Colonic mucosa (tissue), 4 donors: ENCODE results near the gene HSP90AB1. TPM values are rescaled to one million over a fixed set of nuclear protein-coding genes. Genes with fewer than 3 reads are reported as not detected.
"Not testable (repeated sequence)": the region's sequence is repeated elsewhere in the genome, so short reads cannot be mapped to it uniquely, and the experiment has no call there.

Source experiments
- DNase-seq: peaks from one replicate; pipeline ENCODE4 v3.0.0-alpha.2; 2020
- H3K27ac ChIP-seq: fragments of 200-600 bp; one replicate; pipeline ENCODE4 v1.8.0; 2021
- H3K27me3 ChIP-seq: fragments of 200-600 bp; one replicate; pipeline ENCODE4 v1.8.0; 2021
- H3K36me3 ChIP-seq: fragments of 200-600 bp; one replicate; pipeline ENCODE4 v1.8.0; 2021
- H3K4me1 ChIP-seq: fragments of 200-600 bp; one replicate; pipeline ENCODE4 v1.8.0; 2021; ENCODE audit warnings: mild to moderate bottlenecking
- H3K4me3 ChIP-seq: fragments of 200-600 bp; one replicate; pipeline ENCODE4 v1.8.0; 2021
- H3K9ac ChIP-seq, 2 donors: one replicate each; pipeline ENCODE4 v1.7.0; 2013; ENCODE audit warnings: control low read depth in 2 of 2, low read depth in 2 of 2, low read length in 2 of 2
- H3K9me3 ChIP-seq: fragments of 200-600 bp; one replicate; pipeline ENCODE4 v1.8.0; 2021
- intact Hi-C: fragments of 100-400 bp; cut with DNase I; formaldehyde crosslinking; loops from one replicate; pipeline ENCODE4 v1.14.1; 2022
- total RNA-seq, 2 donors: library from RNA; stranded (reverse); fragmentation: NEBNext Ultra II Directional in 1 of 2; extraction: Animal tissue kit (Norgen Biotek cat#: 25700) in 1 of 2; gene quantifications; one replicate each; pipeline ENCODE4 v1.2.1, GENCODE V29; 2021
- TF ChIP-seq, protein P1 (sequence below): fragments of 200-600 bp; IDR thresholded peaks from one replicate; pipeline ENCODE4 v1.8.0; 2022; ENCODE audit warnings: antibody characterized with exemption, mild to moderate bottlenecking
- donor health status: healthy.
- donor health status: DM: no; HTN: no; CAD: no.
- donor health status: DM: no; HTN: no; CAD: no.

Gene HSP90AB1
- total RNA-seq, 2 donors from 2014 or later: 409 to 1,163 TPM

DNA sequence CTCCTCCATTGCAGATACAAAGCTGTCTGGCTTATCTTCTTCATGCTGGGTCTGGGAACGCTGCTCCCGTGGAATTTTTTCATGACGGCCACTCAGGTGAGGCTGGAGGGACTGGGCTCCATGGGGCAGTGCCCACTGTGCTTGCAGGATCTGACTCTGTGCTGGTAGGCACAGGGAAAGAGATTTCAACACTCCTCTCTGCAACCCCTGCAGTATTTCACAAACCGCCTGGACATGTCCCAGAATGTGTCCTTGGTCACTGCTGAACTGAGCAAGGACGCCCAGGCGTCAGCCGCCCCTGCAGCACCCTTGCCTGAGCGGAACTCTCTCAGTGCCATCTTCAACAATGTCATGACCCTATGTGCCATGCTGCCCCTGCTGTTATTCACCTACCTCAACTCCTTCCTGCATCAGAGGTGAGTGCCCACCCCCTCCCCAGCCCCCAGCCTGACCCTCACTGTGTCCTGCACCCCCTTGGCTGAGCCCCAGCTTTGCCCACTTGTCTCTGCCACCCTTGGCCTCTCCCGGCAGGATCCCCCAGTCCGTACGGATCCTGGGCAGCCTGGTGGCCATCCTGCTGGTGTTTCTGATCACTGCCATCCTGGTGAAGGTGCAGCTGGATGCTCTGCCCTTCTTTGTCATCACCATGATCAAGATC is 17.4 kb upstream of the HSP90AB1 start:
- H3K27ac ChIP-seq: no peak overlapping the region
- H3K36me3 ChIP-seq: no peaks in the 10 kb centered on the region
- H3K9ac ChIP-seq: no peak overlapping the region
- no peak for DNase-seq
- intact Hi-C loops: no loop called here
- H3K4me3 ChIP-seq: no peak overlapping the region
- no peaks in the 10 kb centered on the region for H3K27me3 ChIP-seq
- TF ChIP-seq, protein P1, sequence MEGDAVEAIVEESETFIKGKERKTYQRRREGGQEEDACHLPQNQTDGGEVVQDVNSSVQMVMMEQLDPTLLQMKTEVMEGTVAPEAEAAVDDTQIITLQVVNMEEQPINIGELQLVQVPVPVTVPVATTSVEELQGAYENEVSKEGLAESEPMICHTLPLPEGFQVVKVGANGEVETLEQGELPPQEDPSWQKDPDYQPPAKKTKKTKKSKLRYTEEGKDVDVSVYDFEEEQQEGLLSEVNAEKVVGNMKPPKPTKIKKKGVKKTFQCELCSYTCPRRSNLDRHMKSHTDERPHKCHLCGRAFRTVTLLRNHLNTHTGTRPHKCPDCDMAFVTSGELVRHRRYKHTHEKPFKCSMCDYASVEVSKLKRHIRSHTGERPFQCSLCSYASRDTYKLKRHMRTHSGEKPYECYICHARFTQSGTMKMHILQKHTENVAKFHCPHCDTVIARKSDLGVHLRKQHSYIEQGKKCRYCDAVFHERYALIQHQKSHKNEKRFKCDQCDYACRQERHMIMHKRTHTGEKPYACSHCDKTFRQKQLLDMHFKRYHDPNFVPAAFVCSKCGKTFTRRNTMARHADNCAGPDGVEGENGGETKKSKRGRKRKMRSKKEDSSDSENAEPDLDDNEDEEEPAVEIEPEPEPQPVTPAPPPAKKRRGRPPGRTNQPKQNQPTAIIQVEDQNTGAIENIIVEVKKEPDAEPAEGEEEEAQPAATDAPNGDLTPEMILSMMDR: no peak
- H3K4me1 ChIP-seq: peaks cover 3% of the 10 kb centered on the region
- H3K9me3 ChIP-seq: no peaks in the 10 kb centered on the region

DNA sequence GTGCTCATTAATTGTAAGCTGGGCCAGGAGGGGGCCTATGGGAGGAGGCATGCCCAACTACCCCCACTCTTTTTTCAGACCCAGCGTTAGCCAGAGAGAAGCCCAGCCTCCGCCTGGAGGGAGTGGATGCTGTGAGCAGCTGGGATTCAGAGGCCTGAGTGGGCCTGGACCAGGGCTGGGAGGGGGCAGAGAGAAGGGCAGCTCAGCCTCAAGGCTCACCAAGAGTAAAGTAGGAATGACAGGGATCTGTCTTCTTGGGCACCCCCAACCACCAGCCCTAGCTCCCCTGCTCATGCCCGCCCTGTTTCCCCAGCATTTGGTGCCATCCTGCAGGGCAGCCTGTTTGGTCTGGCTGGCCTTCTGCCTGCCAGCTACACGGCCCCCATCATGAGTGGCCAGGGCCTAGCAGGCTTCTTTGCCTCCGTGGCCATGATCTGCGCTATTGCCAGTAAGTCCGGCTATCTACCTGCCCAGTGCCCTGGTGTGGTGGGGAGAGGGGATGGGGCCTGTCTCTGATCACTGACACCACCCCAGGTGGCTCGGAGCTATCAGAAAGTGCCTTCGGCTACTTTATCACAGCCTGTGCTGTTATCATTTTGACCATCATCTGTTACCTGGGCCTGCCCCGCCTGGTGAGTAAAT is 16.7 kb upstream of the HSP90AB1 start:
- no peaks in the 10 kb centered on the region for H3K9me3 ChIP-seq
- no peaks in the 10 kb centered on the region for H3K36me3 ChIP-seq
- H3K9ac ChIP-seq: no peak overlapping the region
- DNase-seq: no peak
- no peak overlapping the region for H3K27ac ChIP-seq
- TF ChIP-seq, protein P1: no peak
- no peaks in the 10 kb centered on the region for H3K27me3 ChIP-seq
- no peak overlapping the region for H3K4me3 ChIP-seq
- peaks cover 3% of the 10 kb centered on the region for H3K4me1 ChIP-seq
- intact Hi-C loops: no loop called here

DNA sequence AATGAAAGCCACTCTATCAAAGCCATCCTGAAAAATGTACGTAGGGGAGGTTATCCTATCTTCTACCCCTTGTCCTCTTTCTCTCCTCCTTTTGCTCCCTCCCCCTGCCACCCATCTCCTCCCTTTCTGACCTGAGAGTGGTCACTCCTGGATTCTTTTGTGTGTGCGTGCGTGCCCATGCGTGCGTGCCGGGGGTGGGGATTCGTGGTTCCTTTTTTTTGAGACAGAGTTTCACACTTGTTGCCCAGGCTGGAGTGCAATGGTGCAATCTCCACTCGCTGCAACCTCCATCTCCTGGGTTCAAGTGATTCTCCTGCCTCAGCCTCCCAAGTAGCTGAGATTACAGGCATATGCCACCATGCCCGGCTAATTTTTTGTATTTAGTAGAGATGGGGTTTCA is 15.5 kb upstream of the HSP90AB1 start:
- H3K4me3 ChIP-seq, H3K9me3 ChIP-seq, DNase-seq, H3K27ac ChIP-seq, H3K36me3 ChIP-seq, H3K9ac ChIP-seq, H3K4me1 ChIP-seq, H3K27me3 ChIP-seq, intact Hi-C loops: not testable (repeated sequence)

DNA sequence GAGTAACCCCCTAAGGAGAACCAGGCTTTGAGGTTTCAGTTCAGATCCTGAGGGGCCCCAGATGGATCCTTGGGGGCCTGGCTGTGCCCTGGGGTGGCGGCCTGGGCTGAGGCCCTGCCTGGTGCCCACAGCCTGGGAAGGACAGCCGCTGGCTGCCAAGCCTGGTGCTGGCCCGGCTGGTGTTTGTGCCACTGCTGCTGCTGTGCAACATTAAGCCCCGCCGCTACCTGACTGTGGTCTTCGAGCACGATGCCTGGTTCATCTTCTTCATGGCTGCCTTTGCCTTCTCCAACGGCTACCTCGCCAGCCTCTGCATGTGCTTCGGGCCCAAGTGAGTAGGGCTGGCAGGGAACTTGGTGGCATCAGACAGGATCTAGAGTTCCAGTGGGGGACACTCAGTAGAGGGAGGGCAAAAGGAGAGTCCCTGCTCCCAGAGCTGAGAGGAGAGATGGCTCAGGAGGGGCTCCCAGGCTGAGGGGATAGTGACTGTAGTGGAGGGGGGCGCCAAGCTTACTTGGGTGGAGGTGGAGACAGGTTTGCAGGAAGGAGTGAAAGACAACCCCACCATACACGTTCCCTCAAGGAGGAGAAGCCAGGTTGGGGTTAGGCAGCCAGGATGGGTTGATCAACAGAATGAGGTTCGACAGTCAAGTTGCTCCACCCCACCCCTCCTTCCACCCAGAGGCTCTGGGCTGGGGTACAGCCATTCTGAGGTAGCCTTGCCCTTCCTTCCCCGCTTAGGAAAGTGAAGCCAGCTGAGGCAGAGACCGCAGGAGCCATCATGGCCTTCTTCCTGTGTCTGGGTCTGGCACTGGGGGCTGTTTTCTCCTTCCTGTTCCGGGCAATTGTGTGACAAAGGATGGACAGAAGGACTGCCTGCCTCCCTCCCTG is 14.0 kb upstream of the HSP90AB1 start:
- TF ChIP-seq, protein P1: no peak
- H3K9me3 ChIP-seq: no peaks in the 10 kb centered on the region
- no peak overlapping the region for H3K4me3 ChIP-seq
- intact Hi-C loops: loop anchor here (2.0 kb wide), 1 partner anchor 60 kb away; no protein-coding TSS in a partner anchor
- no peaks in the 10 kb centered on the region for H3K27me3 ChIP-seq
- H3K4me1 ChIP-seq: no peaks in the 10 kb centered on the region
- DNase-seq: no peak
- H3K36me3 ChIP-seq: no peaks in the 10 kb centered on the region
- no peak overlapping the region for H3K27ac ChIP-seq
- H3K9ac ChIP-seq: no peak overlapping the region

DNA sequence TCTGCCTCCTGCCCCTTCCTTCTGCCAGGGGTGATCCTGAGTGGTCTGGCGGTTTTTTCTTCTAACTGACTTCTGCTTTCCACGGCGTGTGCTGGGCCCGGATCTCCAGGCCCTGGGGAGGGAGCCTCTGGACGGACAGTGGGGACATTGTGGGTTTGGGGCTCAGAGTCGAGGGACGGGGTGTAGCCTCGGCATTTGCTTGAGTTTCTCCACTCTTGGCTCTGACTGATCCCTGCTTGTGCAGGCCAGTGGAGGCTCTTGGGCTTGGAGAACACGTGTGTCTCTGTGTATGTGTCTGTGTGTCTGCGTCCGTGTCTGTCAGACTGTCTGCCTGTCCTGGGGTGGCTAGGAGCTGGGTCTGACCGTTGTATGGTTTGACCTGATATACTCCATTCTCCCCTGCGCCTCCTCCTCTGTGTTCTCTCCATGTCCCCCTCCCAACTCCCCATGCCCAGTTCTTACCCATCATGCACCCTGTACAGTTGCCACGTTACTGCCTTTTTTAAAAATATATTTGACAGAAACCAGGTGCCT is 13.3 kb upstream of the HSP90AB1 start:
- Histone ChIP-seq H3K9me3 (no peaks in the 10 kb centered on the region), H3K27ac (no peak overlapping the region), H3K4me1 (no peaks in the 10 kb centered on the region), H3K36me3 (no peaks in the 10 kb centered on the region), H3K4me3 (no peak overlapping the region), H3K27me3 (no peaks in the 10 kb centered on the region), H3K9ac (no peak overlapping the region)
- TF ChIP-seq, protein P1: no peak
- no peak for DNase-seq
- intact Hi-C loops: loop anchor here (2.0 kb wide), 1 partner anchor 61 kb away; no protein-coding TSS in a partner anchor
